ENCODE data around the gene FAM32A.

DNA sequence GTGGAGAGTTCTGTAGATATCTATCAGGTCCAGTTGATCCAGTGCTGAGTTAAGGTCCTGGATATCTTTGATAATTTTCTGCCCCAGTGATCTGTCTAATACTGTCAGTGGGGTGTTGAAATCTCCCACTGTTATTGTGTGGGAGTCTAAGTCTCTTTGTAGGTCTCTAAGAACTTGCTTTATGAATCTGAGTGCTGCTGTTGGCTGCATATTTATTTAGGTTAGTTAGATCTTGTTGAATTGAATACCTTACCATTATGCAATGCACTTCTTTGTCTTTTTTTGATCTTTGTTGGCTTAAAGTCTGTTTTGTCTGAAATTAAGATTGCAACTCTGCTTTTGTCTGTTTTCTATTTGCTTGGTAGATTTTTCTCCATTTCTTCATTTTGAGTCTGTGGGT is 27.9 kb downstream of the FAM32A start:
- TF ChIP-seq POLR2AphosphoS5 (IDR thresholded peaks at IDR 0.05; ENCODE audit: low read depth, low read length) (no peak), POLR2A (IDR thresholded peaks at IDR 0.05; ENCODE audit: low read depth, low read length) (no peak), TAF1 (IDR thresholded peaks at IDR 0.05; ENCODE audit: low read depth, low read length) (no peak), SPI1 (IDR thresholded peaks at IDR 0.05; ENCODE audit: low read depth, low read length) (no peak), POU2F2 (IDR thresholded peaks at IDR 0.05; ENCODE audit: low read depth, low read length) (no peak)
